Lung (tissue), 12 donors: ENCODE results near the gene EXOC4. TPM values are rescaled to one million over a fixed set of nuclear protein-coding genes. Genes with fewer than 3 reads are reported as not detected.

Experiments
- ATAC-seq: fragments of 200-7000 bp; cut with Tn5 transposase; one replicate; pipeline ENCODE4 v1.9.1; 2020; ENCODE audit warnings: moderate number of reproducible peaks; ENCODE audit not compliant: insufficient read depth, low FRiP score
- DNase-seq, 3 donors: peaks; one replicate each; pipeline ENCODE4 v3.0.0-alpha.2; 2013 to 2017
- H3K27ac ChIP-seq, 2 donors: one replicate each; pipeline ENCODE4 v1.5.1; 2013; ENCODE audit warnings: mild to moderate bottlenecking in 2 of 2, moderate library complexity in 2 of 2, control low read depth in 1 of 2, inconsistent platforms in 1 of 2, low read depth in 1 of 2, low read length in 1 of 2
- H3K27me3 ChIP-seq, 3 donors: one replicate each; pipeline ENCODE4 v1.5.1; 2013; ENCODE audit warnings: low read length in 2 of 3; ENCODE audit not compliant: control insufficient read depth in 3 of 3, insufficient read depth in 3 of 3
- H3K36me3 ChIP-seq, 4 donors: one replicate each; pipeline ENCODE4 v1.5.1; 2013; ENCODE audit warnings: low read length in 4 of 4, mild to moderate bottlenecking in 1 of 4, moderate library complexity in 1 of 4; ENCODE audit not compliant: control insufficient read depth in 4 of 4, insufficient read depth in 4 of 4
- H3K4me1 ChIP-seq, 5 donors: one replicate each; pipeline ENCODE4 v1.5.1; 2013; ENCODE audit warnings: low read length in 5 of 5, mild to moderate bottlenecking in 2 of 5, moderate library complexity in 1 of 5; ENCODE audit not compliant: control insufficient read depth in 5 of 5, insufficient read depth in 5 of 5
- H3K4me3 ChIP-seq: one replicate; pipeline ENCODE4 v1.5.1; 2013; ENCODE audit warnings: mild to moderate bottlenecking, control low read depth, moderate library complexity
- H3K9ac ChIP-seq, 2 donors: one replicate each; pipeline ENCODE4 v1.5.1; 2013; ENCODE audit warnings: low read length in 2 of 2, control low read depth in 1 of 2; ENCODE audit not compliant: insufficient read depth in 1 of 2
- H3K9me3 ChIP-seq, 4 donors: one replicate each; pipeline ENCODE4 v1.5.1; 2013; ENCODE audit warnings: low read length in 3 of 4, mild to moderate bottlenecking in 1 of 4, moderate library complexity in 1 of 4; ENCODE audit not compliant: control insufficient read depth in 4 of 4, insufficient read depth in 3 of 4
- WGBS, 2 donors: extraction: QIAGEN DNeasy Blood & Tissue Kit; methylation state at CpG; one replicate each; pipeline ENCODE4 v1.1.7; 2013; 5-methylcytosine and 5-hydroxymethylcytosine counted together
- polyA plus RNA-seq, 2 donors: library from polyadenylated mRNA; stranded (reverse); fragments of 200-250 nt; gene quantifications; one replicate each; pipeline ENCODE4 v1.2.1, GENCODE V29; 2013
- total RNA-seq, 2 donors: library from RNA; depleted of rRNA in 1 of 2; stranded (reverse); fragments of >200 nt in 1 of 2; gene quantifications; one replicate each; pipeline ENCODE4 v1.2.1, GENCODE V29; 2014 to 2021
- TF ChIP-seq, protein P1 (sequence below): IDR thresholded peaks from 2 replicates; pipeline ENCODE4 v1.5.1; 2012; ENCODE audit warnings: mild to moderate bottlenecking; ENCODE audit errors: control extremely low read depth, extremely low read depth
- donor health status: control.
- donor health status: control.
- donor health status: Bipolar disorder and iron deficiency.
- donor health status: healthy.
- donor health status: DM: yes; HTN: yes; CAD: no.

EXOC4 gene
- total and polyA plus RNA-seq, 4 donors: 10.3 to 232 (median 47.4) TPM

- Histone ChIP-seq H3K9me3 (no peaks in the 10 kb centered on the region), H3K9ac (no peak overlapping the region), H3K36me3 (peaks cover 0 to 6% (median 0%) of the 10 kb centered on the region in 4 donors), H3K27ac (no peak overlapping the region), H3K27me3 (no peaks in the 10 kb centered on the region), H3K4me1 (no peaks in the 10 kb centered on the region), H3K4me3 (no peak overlapping the region)
- TF ChIP-seq, protein P1, sequence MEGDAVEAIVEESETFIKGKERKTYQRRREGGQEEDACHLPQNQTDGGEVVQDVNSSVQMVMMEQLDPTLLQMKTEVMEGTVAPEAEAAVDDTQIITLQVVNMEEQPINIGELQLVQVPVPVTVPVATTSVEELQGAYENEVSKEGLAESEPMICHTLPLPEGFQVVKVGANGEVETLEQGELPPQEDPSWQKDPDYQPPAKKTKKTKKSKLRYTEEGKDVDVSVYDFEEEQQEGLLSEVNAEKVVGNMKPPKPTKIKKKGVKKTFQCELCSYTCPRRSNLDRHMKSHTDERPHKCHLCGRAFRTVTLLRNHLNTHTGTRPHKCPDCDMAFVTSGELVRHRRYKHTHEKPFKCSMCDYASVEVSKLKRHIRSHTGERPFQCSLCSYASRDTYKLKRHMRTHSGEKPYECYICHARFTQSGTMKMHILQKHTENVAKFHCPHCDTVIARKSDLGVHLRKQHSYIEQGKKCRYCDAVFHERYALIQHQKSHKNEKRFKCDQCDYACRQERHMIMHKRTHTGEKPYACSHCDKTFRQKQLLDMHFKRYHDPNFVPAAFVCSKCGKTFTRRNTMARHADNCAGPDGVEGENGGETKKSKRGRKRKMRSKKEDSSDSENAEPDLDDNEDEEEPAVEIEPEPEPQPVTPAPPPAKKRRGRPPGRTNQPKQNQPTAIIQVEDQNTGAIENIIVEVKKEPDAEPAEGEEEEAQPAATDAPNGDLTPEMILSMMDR: no peak
- ATAC-seq: no peak
- WGBS, 2 donors: 84 to 91% methylated on average over 2 of the region's 2 CpGs
- no peak for DNase-seq
Measured at GRCh38 chr7:133484086-133484485, 231.2 kb downstream of the EXOC4 start.

GRCh38 chr7:133489906-133490305 is 237.0 kb downstream of the EXOC4 start:
- DNase-seq (no peak), ATAC-seq (no peak)
- H3K9ac ChIP-seq: no peak overlapping the region
- no peak overlapping the region for H3K4me3 ChIP-seq
- 91 to 98% methylated on average over 3 of the region's 3 CpGs for WGBS, 2 donors
- no peaks in the 10 kb centered on the region for H3K27me3 ChIP-seq
- no peaks in the 10 kb centered on the region for H3K9me3 ChIP-seq
- H3K4me1 ChIP-seq: no peaks in the 10 kb centered on the region
- TF ChIP-seq, protein P1: no peak
- H3K27ac ChIP-seq: no peak overlapping the region
- H3K36me3 ChIP-seq: peaks cover 0 to 2% (median under 1%) of the 10 kb centered on the region in 4 donors

- 66 to 93% methylated on average over 2 of the region's 2 CpGs for WGBS, 2 donors
- Histone ChIP-seq H3K4me1 (no peaks in the 10 kb centered on the region), H3K9me3 (no peaks in the 10 kb centered on the region), H3K4me3 (no peak overlapping the region), H3K27ac (no peak overlapping the region), H3K36me3 (peaks cover 0 to 2% (median 1%) of the 10 kb centered on the region in 4 donors), H3K9ac (no peak overlapping the region), H3K27me3 (no peaks in the 10 kb centered on the region)
- TF ChIP-seq, protein P1: no peak
- no peak for ATAC-seq
- no peak for DNase-seq
Measured at GRCh38 chr7:133491201-133491691, 238.4 kb downstream of the EXOC4 start.
